Uterus (tissue), 4 donors: ENCODE data around the gene ZDHHC9. TPM values are rescaled to one million over a fixed set of nuclear protein-coding genes. Genes with fewer than 3 reads are reported as not detected.

Experiments
- DNase-seq, 2 donors: peaks; one replicate each; pipeline ENCODE4 v3.0.0-alpha.2; 2019 to 2020
- H3K27ac ChIP-seq, 2 donors: fragments of 200-600 bp; sonication (generic); 1 replicate in 1 of 2; 2 replicates in 1 of 2; pipeline ENCODE4 v1.5.1; 2016 to 2018
- H3K27me3 ChIP-seq, 2 donors: fragments of 200-600 bp; sonication (generic); one replicate each; pipeline ENCODE4 v1.5.1; 2018 to 2019; ENCODE audit warnings: control low read depth in 1 of 2
- H3K36me3 ChIP-seq, 2 donors: fragments of 200-600 bp; sonication (generic); one replicate each; pipeline ENCODE4 v1.5.1; 2019; ENCODE audit warnings: control low read depth in 1 of 2
- H3K4me1 ChIP-seq, 2 donors: fragments of 200-600 bp; sonication (generic); one replicate each; pipeline ENCODE4 v1.5.1; 2018 to 2019; ENCODE audit warnings: control low read depth in 1 of 2
- H3K4me3 ChIP-seq, 2 donors: fragments of 200-600 bp; sonication (generic); 1 replicate in 1 of 2; 2 replicates in 1 of 2; pipeline ENCODE4 v1.5.1; 2018 to 2019; ENCODE audit warnings: mild to moderate bottlenecking in 1 of 2
- H3K9me3 ChIP-seq, 2 donors: fragments of 200-600 bp; sonication (generic); one replicate each; pipeline ENCODE4 v1.5.1; 2019; ENCODE audit warnings: control low read depth in 1 of 2
- CTCF ChIP-seq, 4 experiments: fragments of 200-600 bp in 2 of 4; fragments of 450-650 bp in 2 of 4; sonication (generic) in 2 of 4; IDR thresholded peaks; one replicate each; pipeline ENCODE4 v1.5.1; 2016 to 2019; ENCODE audit warnings: antibody characterized with exemption in 4 of 4, mild to moderate bottlenecking in 2 of 4, moderate library complexity in 1 of 4
- POLR2A ChIP-seq, 2 donors: fragments of 450-650 bp; IDR thresholded peaks; one replicate each; pipeline ENCODE4 v1.6.1; 2016; ENCODE audit warnings: antibody characterized with exemption in 2 of 2, mild to moderate bottlenecking in 1 of 2, moderate library complexity in 1 of 2
- intact Hi-C: fragments of 100-400 bp; cut with DNase I; formaldehyde crosslinking; loops from one replicate; pipeline ENCODE4 v1.15.1; 2023; ENCODE audit warnings: low total_unique reads
- total RNA-seq, 4 donors: library from RNA; depleted of rRNA in 3 of 4; stranded (reverse); fragments of >200 nt in 3 of 4; gene quantifications; one replicate each; pipeline versions ENCODE4 v1.1.0 to v1.2.4, GENCODE V29; 2014 to 2023
- donor health status: DM: yes; HTN: yes; CAD: no.

The ZDHHC9 gene
- total RNA-seq, 4 donors from 2014 or later = 9.1 to 18.1 (median 14.7) TPM

GRCh38 chrX:129785160-129785947, 58.3 kb downstream of the ZDHHC9 start:
- no peaks in the 10 kb centered on the region for H3K36me3 ChIP-seq
- TF ChIP-seq CTCF (IDR thresholded peaks at IDR 0.05) (no peak), POLR2A (IDR thresholded peaks at IDR 0.05) (no peak)
- no peaks in the 10 kb centered on the region for H3K27me3 ChIP-seq
- intact Hi-C loops = no loop called here
- H3K9me3 ChIP-seq = no peaks in the 10 kb centered on the region
- no peak for DNase-seq
- no peaks in the 10 kb centered on the region for H3K4me1 ChIP-seq
- H3K4me3 ChIP-seq = no peak overlapping the region
- no peak overlapping the region for H3K27ac ChIP-seq

GRCh38 chrX:129784371-129784770, 59.3 kb downstream of the ZDHHC9 start:
- no peak overlapping the region for H3K4me3 ChIP-seq
- intact Hi-C loops = no loop called here
- no peaks in the 10 kb centered on the region for H3K36me3 ChIP-seq
- H3K9me3 ChIP-seq = no peaks in the 10 kb centered on the region
- DNase-seq = no peak
- TF ChIP-seq CTCF (IDR thresholded peaks at IDR 0.05) (no peak), POLR2A (IDR thresholded peaks at IDR 0.05) (no peak)
- no peaks in the 10 kb centered on the region for H3K27me3 ChIP-seq
- no peaks in the 10 kb centered on the region for H3K4me1 ChIP-seq
- H3K27ac ChIP-seq = no peak overlapping the region

- Histone ChIP-seq H3K4me1 (no peaks in the 10 kb centered on the region), H3K4me3 (no peak overlapping the region), H3K36me3 (no peaks in the 10 kb centered on the region), H3K9me3 (no peaks in the 10 kb centered on the region), H3K27me3 (no peaks in the 10 kb centered on the region), H3K27ac (no peak overlapping the region)
- no peak for DNase-seq
- no peak for TF ChIP-seq CTCF (IDR thresholded peaks at IDR 0.05)
- intact Hi-C loops = no loop called here
Observed at GRCh38 chrX:129783291-129783713, 60.4 kb downstream of the ZDHHC9 start.

- Histone ChIP-seq H3K27ac (no peak overlapping the region), H3K27me3 (no peaks in the 10 kb centered on the region), H3K4me1 (no peaks in the 10 kb centered on the region), H3K36me3 (no peaks in the 10 kb centered on the region), H3K4me3 (no peak overlapping the region), H3K9me3 (no peaks in the 10 kb centered on the region)
- intact Hi-C loops = no loop called here
- DNase-seq = no peak
- TF ChIP-seq CTCF (IDR thresholded peaks at IDR 0.05) (no peak), POLR2A (IDR thresholded peaks at IDR 0.05) (no peak)
Observed at GRCh38 chrX:129782706-129783105, 61.0 kb downstream of the ZDHHC9 start.

- no peak overlapping the region for H3K27ac ChIP-seq
- intact Hi-C loops = no loop called here
- TF ChIP-seq CTCF (IDR thresholded peaks at IDR 0.05) = no peak
Observed at GRCh38 chrX:129781680-129782495, 61.8 kb downstream of the ZDHHC9 start.

More at GRCh38 chrX:129781680-129782495, 61.8 kb downstream of the ZDHHC9 start:
- Histone ChIP-seq H3K36me3 (no peaks in the 10 kb centered on the region), H3K4me1 (no peaks in the 10 kb centered on the region), H3K4me3 (no peak overlapping the region), H3K9me3 (no peaks in the 10 kb centered on the region), H3K27me3 (no peaks in the 10 kb centered on the region)
- no peak for DNase-seq
